AG09309 (cell line): ENCODE measurements around the gene RAB26.

ENCODE experiments used
- DNase-seq: peaks from one replicate; pipeline ENCODE4 v3.0.0-alpha.2; 2010; ENCODE audit warnings: low read depth
- H3K4me3 ChIP-seq: 2 replicates; pipeline ENCODE4 v1.5.1; 2011; ENCODE audit warnings: mild to moderate bottlenecking, low read depth, low read length, moderate library complexity; ENCODE audit not compliant: control insufficient read depth
- TF ChIP-seq, protein P1 (sequence below): IDR thresholded peaks from 2 replicates; pipeline ENCODE4 v1.5.1; 2011; ENCODE audit warnings: mild to moderate bottlenecking, low read depth, low read length, inconsistent platforms; ENCODE audit not compliant: insufficient read depth, control insufficient read depth; ENCODE audit errors: missing control alignments

Gene RAB26

DNA sequence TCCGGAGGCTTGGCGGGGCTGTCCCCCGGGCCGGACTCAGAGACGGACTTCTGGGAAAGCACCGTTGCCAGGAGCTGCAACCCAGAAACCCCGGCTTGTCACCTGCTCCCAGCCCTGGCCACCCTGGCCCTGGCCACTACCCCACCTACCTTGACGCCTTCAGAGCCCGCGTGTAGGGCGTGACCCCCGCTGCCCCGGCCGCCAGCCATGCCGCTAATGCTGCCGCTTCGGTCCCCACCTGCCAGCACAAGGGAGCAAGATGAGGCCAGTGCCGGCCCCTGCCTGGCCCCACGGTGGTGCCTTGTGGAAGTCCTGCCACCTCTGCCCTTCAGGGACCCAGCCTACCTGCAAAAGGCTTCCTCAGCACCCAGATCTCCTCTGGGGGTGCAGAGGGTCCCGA lies 36.5 kb downstream of the RAB26 start:
- DNase-seq, result no peak
- H3K4me3 ChIP-seq, result no peak overlapping the region
- TF ChIP-seq, protein P1, sequence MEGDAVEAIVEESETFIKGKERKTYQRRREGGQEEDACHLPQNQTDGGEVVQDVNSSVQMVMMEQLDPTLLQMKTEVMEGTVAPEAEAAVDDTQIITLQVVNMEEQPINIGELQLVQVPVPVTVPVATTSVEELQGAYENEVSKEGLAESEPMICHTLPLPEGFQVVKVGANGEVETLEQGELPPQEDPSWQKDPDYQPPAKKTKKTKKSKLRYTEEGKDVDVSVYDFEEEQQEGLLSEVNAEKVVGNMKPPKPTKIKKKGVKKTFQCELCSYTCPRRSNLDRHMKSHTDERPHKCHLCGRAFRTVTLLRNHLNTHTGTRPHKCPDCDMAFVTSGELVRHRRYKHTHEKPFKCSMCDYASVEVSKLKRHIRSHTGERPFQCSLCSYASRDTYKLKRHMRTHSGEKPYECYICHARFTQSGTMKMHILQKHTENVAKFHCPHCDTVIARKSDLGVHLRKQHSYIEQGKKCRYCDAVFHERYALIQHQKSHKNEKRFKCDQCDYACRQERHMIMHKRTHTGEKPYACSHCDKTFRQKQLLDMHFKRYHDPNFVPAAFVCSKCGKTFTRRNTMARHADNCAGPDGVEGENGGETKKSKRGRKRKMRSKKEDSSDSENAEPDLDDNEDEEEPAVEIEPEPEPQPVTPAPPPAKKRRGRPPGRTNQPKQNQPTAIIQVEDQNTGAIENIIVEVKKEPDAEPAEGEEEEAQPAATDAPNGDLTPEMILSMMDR, result no peak

DNA sequence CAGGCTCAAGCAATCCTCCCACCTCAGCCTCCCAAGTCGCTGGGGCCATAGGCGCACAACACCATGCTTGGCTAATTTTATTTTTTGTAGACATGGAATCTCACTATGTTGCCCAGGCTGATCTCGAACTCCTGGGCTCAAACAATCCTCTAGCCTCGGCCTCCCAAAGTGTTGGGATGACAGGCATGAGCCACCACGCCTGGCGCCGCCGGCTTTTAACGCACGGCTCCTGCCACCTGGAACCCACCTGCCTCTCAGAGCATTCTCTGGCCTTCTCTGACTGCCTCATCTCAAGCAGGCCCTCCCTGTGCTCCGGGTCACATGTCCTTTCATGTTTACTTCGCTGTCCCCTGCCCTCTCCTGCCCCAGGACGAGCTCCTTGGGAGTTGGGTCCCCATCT lies 37.6 kb downstream of the RAB26 start:
- H3K4me3 ChIP-seq, result no peak overlapping the region
- TF ChIP-seq, protein P1, result no peak
- DNase-seq, result no peak

DNA sequence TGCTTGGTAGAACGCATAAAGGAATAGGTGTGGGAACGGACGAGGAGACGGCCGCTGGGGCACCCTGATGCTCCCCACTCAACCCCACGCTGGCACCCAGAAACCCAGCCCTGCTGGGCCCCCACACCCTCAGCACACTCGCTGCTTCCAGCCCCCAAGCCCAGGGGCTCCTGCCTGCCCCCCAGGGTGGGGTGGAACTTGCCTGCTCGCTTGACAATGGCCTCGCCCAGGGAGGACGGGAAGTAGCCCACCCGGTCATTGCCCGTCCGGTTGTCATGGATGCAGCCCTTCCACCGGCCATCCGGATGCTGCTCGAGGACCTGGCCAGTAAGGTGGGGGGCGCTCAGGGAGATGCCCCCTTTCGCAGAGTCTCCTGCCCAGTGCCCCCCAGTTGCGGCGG lies 38.1 kb downstream of the RAB26 start:
- TF ChIP-seq, protein P1, result no peak
- DNase-seq, result no peak
- no peak overlapping the region for H3K4me3 ChIP-seq

DNA sequence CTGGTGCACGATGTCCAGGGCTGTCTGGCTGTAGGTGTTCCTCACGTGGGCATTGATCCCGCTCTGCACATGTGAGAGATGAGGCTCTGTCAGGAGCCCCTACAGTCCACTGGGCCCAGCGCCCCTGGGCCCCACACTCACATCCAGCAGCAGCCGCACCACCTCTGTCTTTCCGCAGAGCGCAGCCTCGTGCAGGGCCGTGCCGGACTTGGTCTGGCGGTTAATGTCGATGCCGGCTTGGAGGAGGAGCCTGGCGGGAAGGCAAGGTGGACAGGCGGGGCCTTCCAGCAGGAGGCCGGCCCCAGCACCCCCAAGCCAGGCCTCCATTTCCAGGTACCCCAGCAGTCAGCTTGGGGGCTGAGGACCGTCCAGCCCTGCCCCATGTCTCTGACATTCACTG lies 38.8 kb downstream of the RAB26 start:
- no peak for DNase-seq
- no peak overlapping the region for H3K4me3 ChIP-seq
- TF ChIP-seq, protein P1, result no peak

DNA sequence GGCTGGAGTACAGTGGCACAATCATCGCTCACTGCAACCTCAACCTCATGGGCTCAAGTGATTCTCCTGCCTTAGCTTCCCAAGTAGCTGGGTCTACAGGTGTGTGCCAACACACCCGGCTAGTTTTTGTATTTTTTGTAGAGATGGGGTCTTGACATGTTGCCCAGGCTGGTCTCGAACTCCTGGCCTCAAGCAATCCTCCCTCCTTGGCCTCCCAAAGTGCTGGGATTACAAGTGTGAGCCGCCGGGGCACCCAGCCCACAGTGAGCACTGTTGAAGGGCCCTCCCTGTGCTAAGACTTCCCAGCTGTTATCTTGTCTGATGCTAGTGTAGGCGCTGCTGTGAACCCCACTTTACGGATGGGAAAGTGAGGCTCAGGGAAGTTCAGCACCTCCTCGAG lies 40.0 kb downstream of the RAB26 start:
- no peak for DNase-seq
- TF ChIP-seq, protein P1, result no peak

GRCh38 chr16:2189252-2189893 lies 40.9 kb downstream of the RAB26 start:
- DNase-seq, result no peak
- H3K4me3 ChIP-seq, result no peak overlapping the region
- TF ChIP-seq, protein P1, result no peak

More for the DNA sequence above, 40.0 kb downstream of the RAB26 start:
- H3K4me3 ChIP-seq, result no peak overlapping the region
